Keratinocyte (primary cell): ENCODE measurements around the gene CCDC27. TPM values are rescaled to one million over a fixed set of nuclear protein-coding genes. Genes with fewer than 3 reads are reported as not detected.

Experiments
- DNase-seq: peaks from one replicate; pipeline ENCODE4 v3.0.0-alpha.2; 2011; ENCODE audit warnings: low read depth, missing footprints, low spot score
- FAIRE-seq: peaks from 2 replicates; lab custom pipeline; 2011; peaks lifted over from hg19 to GRCh38; lab: Jason Lieb, UNC
- H2AFZ ChIP-seq: 2 replicates; pipeline ENCODE4 v1.6.0; 2012; ENCODE audit warnings: low read length, control low read depth, inconsistent platforms; ENCODE audit not compliant: control insufficient read depth
- H3K27ac ChIP-seq: 2 replicates; pipeline ENCODE4 v1.5.1; 2011; ENCODE audit warnings: low read length; ENCODE audit not compliant: control insufficient read depth, insufficient read depth
- H3K27me3 ChIP-seq: 3 replicates; pipeline ENCODE4 v1.6.0; 2011; ENCODE audit warnings: low read length; ENCODE audit not compliant: control insufficient read depth, insufficient read depth; ENCODE audit errors: extremely low read depth
- H3K36me3 ChIP-seq, 2 experiments: 2 replicates in 1 of 2; 3 replicates in 1 of 2; pipeline ENCODE4 v1.5.1; 2011; ENCODE audit warnings: low read length in 2 of 2, mild to moderate bottlenecking in 1 of 2; ENCODE audit not compliant: control insufficient read depth in 2 of 2, insufficient read depth in 2 of 2; ENCODE audit errors: extremely low read depth in 1 of 2
- H3K4me1 ChIP-seq: 3 replicates; pipeline ENCODE4 v1.5.1; 2011; ENCODE audit warnings: low read length; ENCODE audit not compliant: control insufficient read depth, insufficient read depth; ENCODE audit errors: extremely low read depth
- H3K4me2 ChIP-seq: 3 replicates; pipeline ENCODE4 v1.6.0; 2011; ENCODE audit warnings: low read depth, low read length; ENCODE audit not compliant: control insufficient read depth, insufficient read depth; ENCODE audit errors: extremely low read depth
- H3K4me3 ChIP-seq, 3 experiments: fragments of 200-600 bp in 1 of 3; sonication (generic) in 1 of 3; 2 replicates in 2 of 3; 3 replicates in 1 of 3; pipeline ENCODE4 v1.5.1; 2011 to 2016; ENCODE audit warnings: low read length in 3 of 3, mild to moderate bottlenecking in 3 of 3, control low read depth in 2 of 3, inconsistent platforms in 1 of 3, low read depth in 1 of 3, mixed read lengths in 1 of 3, mixed run types in 1 of 3, moderate library complexity in 1 of 3; ENCODE audit not compliant: control insufficient read depth in 2 of 3, insufficient read depth in 2 of 3; ENCODE audit errors: extremely low read depth in 1 of 3
- H3K79me2 ChIP-seq: 2 replicates; pipeline ENCODE4 v1.6.0; 2012; ENCODE audit warnings: low read length; ENCODE audit not compliant: control insufficient read depth, insufficient read depth
- H3K9ac ChIP-seq: 3 replicates; pipeline ENCODE4 v1.6.0; 2011; ENCODE audit warnings: low read length; ENCODE audit not compliant: control insufficient read depth, insufficient read depth; ENCODE audit errors: extremely low read depth
- H3K9me1 ChIP-seq: 3 replicates; pipeline ENCODE4 v1.6.0; 2011; ENCODE audit warnings: low read length; ENCODE audit not compliant: control insufficient read depth, insufficient read depth; ENCODE audit errors: extremely low read depth
- H3K9me3 ChIP-seq: 2 replicates; pipeline ENCODE4 v1.5.1; 2012; ENCODE audit warnings: low read depth, low read length; ENCODE audit not compliant: control insufficient read depth
- H4K20me1 ChIP-seq: 3 replicates; pipeline ENCODE4 v1.6.0; 2011; ENCODE audit warnings: low read length; ENCODE audit not compliant: control insufficient read depth, insufficient read depth; ENCODE audit errors: extremely low read depth
- CTCF ChIP-seq, 3 experiments: IDR thresholded peaks in 1 of 3; conservative IDR thresholded peaks in 1 of 3; optimal IDR thresholded peaks in 1 of 3; 2 replicates in 2 of 3; 3 replicates in 1 of 3; pipeline versions ENCODE3 to v1.5.1; 2011; ENCODE audit warnings: low read length in 3 of 3, mild to moderate bottlenecking in 3 of 3, moderate library complexity in 2 of 3, control low read depth in 1 of 3, inconsistent platforms in 1 of 3; ENCODE audit not compliant: insufficient read depth in 2 of 3; ENCODE audit errors: extremely low read depth in 1 of 3
- EZH2 ChIP-seq: IDR thresholded peaks from one replicate; pipeline ENCODE4 v1.6.1; 2012; ENCODE audit warnings: inconsistent platforms, mild to moderate bottlenecking, low read length, moderate library complexity
- dilution Hi-C: fragments of 300-500 bp; cut with MboI; formaldehyde crosslinking; loops from one replicate; pipeline ENCODE4 v1.7.0; 2020; ENCODE audit warnings: low sequenced_read_pairs; ENCODE audit not compliant: extremely low pct_ligation_motif_present
- polyA plus RNA-seq, 5 experiments: library from polyadenylated mRNA; depleted of rRNA in 3 of 5; stranded (reverse) in 3 of 5; stranded (forward) in 1 of 5; unstranded in 1 of 5; fragments of >200 nt; gene quantifications; 1 replicate in 1 of 5; 2 replicates in 3 of 5; 3 replicates in 1 of 5; pipeline versions ENCODE4 v1.2.1 to v1.2.3, GENCODE V29; 2011 to 2012; ENCODE audit warnings: missing spikeins in 2 of 5, low read depth in 1 of 5, low replicate concordance in 1 of 5

The CCDC27 gene
- polyA plus RNA-seq, 1 donor (not counting 4 experiments of a cell fraction or from before 2014, with no cell fraction given) = not detected

GRCh38 chr1:3772715-3773571, 20.7 kb downstream of the CCDC27 start, which contains the start of gene SMIM1:
TSS of gene SMIM1 (plus strand) at chr1:3772749. CDS start at chr1:3775374, 2,625 bp downstream.
- no peaks in the 10 kb centered on the region for H3K79me2 ChIP-seq
- H3K9ac ChIP-seq = peak within 1 kb of the TSS; percentile 37
- H3K4me3 ChIP-seq = peak within 1 kb of the TSS; percentile 49 to 59 (median 52)
- dilution Hi-C loops = no loop called here
- H3K27ac ChIP-seq = no peak within 1 kb of the TSS
- H4K20me1 ChIP-seq = no peaks in the 10 kb centered on the region
- peak within 1 kb of the TSS; percentile 37 for H2AFZ ChIP-seq
- TF ChIP-seq EZH2 (no peak), CTCF (optimal IDR thresholded peaks at IDR 0.05 in 1 of 3, IDR thresholded peaks at IDR 0.05 in 1 of 3, conservative IDR thresholded peaks at IDR 0.05 in 1 of 3; ENCODE audit: extremely low read depth in 1 of 3, insufficient read depth in 2 of 3, low read length in 3 of 3) (no peak)
- H3K4me2 ChIP-seq = peak within 1 kb of the TSS; percentile 71
- no peaks in the 10 kb centered on the region for H3K9me3 ChIP-seq
- H3K36me3 ChIP-seq = no peaks in the 10 kb centered on the region
- H3K9me1 ChIP-seq = no peaks in the 10 kb centered on the region
- H3K27me3 ChIP-seq = no peaks in the 10 kb centered on the region
- FAIRE-seq (no peak), DNase-seq (no peak)
- H3K4me1 ChIP-seq = peaks cover 5% of the 10 kb centered on the region

GRCh38 chr1:3773572-3774275, 21.5 kb downstream of the CCDC27 start:
- H2AFZ ChIP-seq = no peak overlapping the region
- no peaks in the 10 kb centered on the region for H3K9me1 ChIP-seq
- H3K4me1 ChIP-seq = peaks cover 5% of the 10 kb centered on the region
- H3K4me3 ChIP-seq = no peak overlapping the region
- no peak for TF ChIP-seq EZH2
- no peak for TF ChIP-seq CTCF (optimal IDR thresholded peaks at IDR 0.05 in 1 of 3, IDR thresholded peaks at IDR 0.05 in 1 of 3, conservative IDR thresholded peaks at IDR 0.05 in 1 of 3; ENCODE audit: extremely low read depth in 1 of 3, insufficient read depth in 2 of 3, low read length in 3 of 3)
- H3K79me2 ChIP-seq = no peaks in the 10 kb centered on the region
- dilution Hi-C loops = no loop called here
- H3K9me3 ChIP-seq = no peaks in the 10 kb centered on the region
- no peak for FAIRE-seq
- H3K4me2 ChIP-seq = peak overlapping the region; percentile 71
- H3K9ac ChIP-seq = no peak overlapping the region
- no peak overlapping the region for H3K27ac ChIP-seq
- no peaks in the 10 kb centered on the region for H3K36me3 ChIP-seq
- H4K20me1 ChIP-seq = no peaks in the 10 kb centered on the region
- no peak for DNase-seq
- no peaks in the 10 kb centered on the region for H3K27me3 ChIP-seq
